CD4-positive, alpha-beta T cell (primary cell): ENCODE results near the gene CHI3L1. TPM values are rescaled to one million over a fixed set of nuclear protein-coding genes. Genes with fewer than 3 reads are reported as not detected.
A peak's percentile ranks its signal among the peaks of the same experiment; 100 is the strongest.

ENCODE experiments used
- ATAC-seq: fragments of 200-7000 bp; cut with Tn5 transposase; one replicate; pipeline ENCODE4 v1.10.0; 2022; ENCODE audit warnings: mild to moderate bottlenecking; ENCODE audit not compliant: poor library complexity
- CTCF ChIA-PET: fragments of 350-600 bp; sonication (Branson Sonifier 250); formaldehyde crosslinking; loops from one replicate; lab custom pipeline; 2021; ENCODE audit warnings: antibody characterized with exemption, inconsistent platforms; lab: Charles Lee
- POLR2A ChIA-PET: fragments of 350-600 bp; sonication (Branson Sonifier 250); formaldehyde crosslinking; loops from one replicate; lab custom pipeline; 2021; ENCODE audit warnings: antibody characterized with exemption, inconsistent platforms; lab: Charles Lee
- DNase-seq, 14 experiments: peaks; one replicate each; pipeline ENCODE4 v3.0.0-alpha.2; 2013 to 2020; ENCODE audit warnings: mixed read lengths in 2 of 14
- H3K27ac ChIP-seq, 2 donors: one replicate each; pipeline versions ENCODE4 v1.5.1 to v1.7.0; 2013; ENCODE audit warnings: low read length in 2 of 2, low read depth in 1 of 2, mild to moderate bottlenecking in 1 of 2
- H3K27me3 ChIP-seq, 2 experiments: 1 replicate in 1 of 2; 2 replicates in 1 of 2; pipeline versions ENCODE4 v1.6.1 to v1.7.0; 2013; ENCODE audit warnings: low read length in 2 of 2, control low read depth in 1 of 2, mild to moderate bottlenecking in 1 of 2, moderate library complexity in 1 of 2; ENCODE audit not compliant: insufficient read depth in 2 of 2, control insufficient read depth in 1 of 2
- H3K36me3 ChIP-seq: one replicate; pipeline ENCODE4 v1.6.1; 2013; ENCODE audit warnings: low read length, control low read depth; ENCODE audit not compliant: insufficient read depth
- H3K4me1 ChIP-seq: one replicate; pipeline ENCODE4 v1.6.1; 2013; ENCODE audit warnings: low read length, control low read depth; ENCODE audit not compliant: insufficient read depth
- H3K4me3 ChIP-seq: one replicate; pipeline ENCODE4 v1.5.1; 2013; ENCODE audit warnings: mild to moderate bottlenecking, low read length, moderate library complexity
- H3K9me3 ChIP-seq, 2 experiments: 1 replicate in 1 of 2; 2 replicates in 1 of 2; pipeline versions ENCODE4 v1.6.1 to v1.7.0; 2013; ENCODE audit warnings: low read length in 2 of 2, mild to moderate bottlenecking in 2 of 2, control low read depth in 1 of 2, moderate library complexity in 1 of 2; ENCODE audit not compliant: control insufficient read depth in 1 of 2, insufficient read depth in 1 of 2
- H3K27ac Mint-ChIP-seq: one replicate; pipeline ENCODE4 v1.8.0; 2020; ENCODE audit warnings: mixed read lengths
- H3K27me3 Mint-ChIP-seq: one replicate; pipeline ENCODE4 v1.8.0; 2021; ENCODE audit warnings: mixed read lengths
- H3K36me3 Mint-ChIP-seq: one replicate; pipeline ENCODE4 v1.8.0; 2021; ENCODE audit warnings: low read depth, mixed read lengths
- H3K4me1 Mint-ChIP-seq: one replicate; pipeline ENCODE4 v1.8.0; 2021; ENCODE audit warnings: low read depth, mixed read lengths
- H3K4me3 Mint-ChIP-seq: one replicate; pipeline ENCODE4 v1.8.0; 2020; ENCODE audit warnings: mild to moderate bottlenecking, mixed read lengths
- H3K9me3 Mint-ChIP-seq: one replicate; pipeline ENCODE4 v1.8.0; 2020; ENCODE audit warnings: mixed read lengths
- CTCF ChIP-seq: fragments of 200-600 bp; IDR thresholded peaks from one replicate; pipeline ENCODE4 v1.8.0; 2022; ENCODE audit warnings: antibody characterized with exemption, mild to moderate bottlenecking
- intact Hi-C, 2 experiments: fragments of 100-400 bp; cut with DNase I in 1 of 2; cut with micrococcal nuclease in 1 of 2; formaldehyde crosslinking; loops; one replicate each; pipeline versions ENCODE4 v1.15.1 to v1.9.0; 2023 to 2025; cut with DNase I, micrococcal nuclease
- total RNA-seq, 174 experiments: library from RNA in 2 of 174; stranded (reverse) in 2 of 174; gene quantifications; one replicate each; pipeline ENCODE4 v1.2.3 and lab custom pipeline; 2021 to 2026

CHI3L1 gene
- total RNA-seq, 2 experiments from 2014 or later = not detected

- DNase-seq = no peak
- Histone ChIP-seq H3K4me1 (no peaks in the 10 kb centered on the region), H3K4me3 (no peak overlapping the region), H3K36me3 (no peaks in the 10 kb centered on the region), H3K9me3 (no peaks in the 10 kb centered on the region), H3K27ac (no peak overlapping the region), H3K27me3 (no peaks in the 10 kb centered on the region)
- H3K36me3 Mint-ChIP-seq = no peaks in the 10 kb centered on the region
- no peaks in the 10 kb centered on the region for H3K4me1 Mint-ChIP-seq
- H3K4me3 Mint-ChIP-seq = no peak overlapping the region
- H3K27ac Mint-ChIP-seq = no peak overlapping the region
- no peak for ATAC-seq
- intact Hi-C loops = no loop called here
- POLR2A ChIA-PET = no interaction called here
- no peak for TF ChIP-seq CTCF
- CTCF ChIA-PET = interaction anchor here (0.7 kb wide), 1 partner anchor 43 kb away, joined by 3 read pairs; no protein-coding TSS in a partner anchor
- peaks cover 5% of the 10 kb centered on the region for H3K27me3 Mint-ChIP-seq
- H3K9me3 Mint-ChIP-seq = no peaks in the 10 kb centered on the region
These were observed 1.3 kb upstream of the CHI3L1 start for GRCh38 chr1:203187689-203188264.

- peaks cover 5% of the 10 kb centered on the region for H3K27me3 Mint-ChIP-seq
- ATAC-seq (no peak), DNase-seq (peak in 1 of 14 experiments; percentile 2)
- H3K4me3 Mint-ChIP-seq = no peak overlapping the region
- POLR2A ChIA-PET = no interaction called here
- TF ChIP-seq CTCF = no peak
- no peaks in the 10 kb centered on the region for H3K4me1 ChIP-seq
- CTCF ChIA-PET = interaction anchor here (0.7 kb wide), 1 partner anchor 43 kb away, joined by 3 read pairs; no protein-coding TSS in a partner anchor
- no peaks in the 10 kb centered on the region for H3K9me3 Mint-ChIP-seq
- H3K4me3 ChIP-seq = no peak overlapping the region
- H3K27me3 ChIP-seq = no peaks in the 10 kb centered on the region
- intact Hi-C loops = no loop called here
- H3K27ac Mint-ChIP-seq = no peak overlapping the region
- H3K9me3 ChIP-seq = no peaks in the 10 kb centered on the region
- no peaks in the 10 kb centered on the region for H3K36me3 Mint-ChIP-seq
- no peaks in the 10 kb centered on the region for H3K4me1 Mint-ChIP-seq
- no peak overlapping the region for H3K27ac ChIP-seq
- H3K36me3 ChIP-seq = no peaks in the 10 kb centered on the region
These were observed 791 bp upstream of the CHI3L1 start for GRCh38 chr1:203187304-203187685.

GRCh38 chr1:203186091-203186445 is 436 bp downstream of the CHI3L1 start:
- DNase-seq (no peak), ATAC-seq (no peak)
- Histone ChIP-seq H3K27ac (no peak overlapping the region), H3K4me3 (no peak overlapping the region), H3K36me3 (no peaks in the 10 kb centered on the region), H3K4me1 (no peaks in the 10 kb centered on the region), H3K27me3 (no peaks in the 10 kb centered on the region), H3K9me3 (no peaks in the 10 kb centered on the region)
- CTCF ChIA-PET = no interaction called here
- H3K36me3 Mint-ChIP-seq = no peaks in the 10 kb centered on the region
- TF ChIP-seq CTCF = no peak
- no peak overlapping the region for H3K27ac Mint-ChIP-seq
- POLR2A ChIA-PET = no interaction called here
- no peaks in the 10 kb centered on the region for H3K27me3 Mint-ChIP-seq
- H3K4me3 Mint-ChIP-seq = no peak overlapping the region
- H3K9me3 Mint-ChIP-seq = no peaks in the 10 kb centered on the region
- no peaks in the 10 kb centered on the region for H3K4me1 Mint-ChIP-seq
- intact Hi-C loops = no loop called here
